C4-2B (cell line): Measurements from ENCODE around the gene GATAD2A.

ENCODE experiments used
- CTCF ChIP-seq: fragments of 450-650 bp; conservative IDR thresholded peaks from 2 replicates; pipeline ENCODE4 v1.5.1; 2017; ENCODE audit warnings: mild to moderate bottlenecking
- ZFX ChIP-seq: fragments of 450-650 bp; IDR thresholded peaks from 2 replicates; pipeline ENCODE4 v1.6.1; 2017

- no peak for TF ChIP-seq CTCF
- no peak for TF ChIP-seq ZFX
These were observed 18.4 kb upstream of the GATAD2A start for GRCh38 chr19:19387108-19387507.
